Measurements from ENCODE around the gene KIF26A.

- TF ChIP-seq FOXM1 (IDR thresholded peaks at IDR 0.05; ENCODE audit: borderline replicate concordance, low read depth) (no peak), CEBPB (IDR thresholded peaks at IDR 0.05) (no peak), CREB1 (IDR thresholded peaks at IDR 0.05; ENCODE audit: low read depth) (no peak), NFIC (IDR thresholded peaks at IDR 0.05) (no peak), ZBTB7A (IDR thresholded peaks at IDR 0.05; ENCODE audit: low read depth) (no peak)
These were observed 42.1 kb upstream of the KIF26A start for GRCh38 chr14:104096318-104096717.

All from Ishikawa (cell line).